Measurements from ENCODE around the gene DMBT1.

The DMBT1 gene

DNA sequence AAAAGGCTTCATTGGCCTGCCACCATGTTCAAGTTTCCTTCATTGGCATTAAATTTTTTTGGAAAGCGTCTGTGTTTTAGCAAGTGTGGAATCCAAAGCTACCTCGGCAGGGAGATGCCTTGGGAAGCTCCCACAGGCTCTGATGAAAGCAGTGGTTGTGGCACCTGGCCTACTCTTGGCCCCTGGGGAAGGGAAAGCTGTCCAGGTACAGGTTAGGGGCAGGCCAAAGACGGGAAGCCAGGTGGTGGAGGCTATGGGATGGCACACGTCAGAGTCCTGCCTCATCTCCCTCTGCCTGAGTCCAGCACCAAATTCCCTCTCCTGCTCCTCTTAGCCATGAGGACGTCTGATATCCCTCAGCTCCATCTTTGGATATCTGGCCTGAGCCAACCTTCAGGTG lies 89.3 kb downstream of the DMBT1 start:
- no peak for DNase-seq

DNA sequence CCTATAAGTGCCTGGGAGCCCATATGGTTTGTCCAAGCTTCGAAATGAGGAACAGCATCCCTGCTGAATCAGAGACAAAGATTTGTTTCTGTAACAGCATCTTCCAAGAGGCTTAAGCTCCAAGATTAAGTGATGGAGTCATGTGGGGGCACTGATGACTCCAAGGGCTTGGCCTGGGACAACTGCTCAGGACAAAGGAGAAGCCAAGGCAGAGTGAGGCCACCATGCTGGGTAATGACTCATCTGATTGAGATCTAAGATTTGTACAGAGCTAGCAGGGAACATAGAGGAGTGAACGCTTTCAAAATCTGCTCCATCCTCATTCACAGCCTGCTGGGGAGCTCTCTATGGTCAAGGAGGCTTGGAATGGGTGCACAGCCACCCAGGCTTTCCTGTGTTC lies 89.8 kb downstream of the DMBT1 start:
- no peak for DNase-seq

DNA sequence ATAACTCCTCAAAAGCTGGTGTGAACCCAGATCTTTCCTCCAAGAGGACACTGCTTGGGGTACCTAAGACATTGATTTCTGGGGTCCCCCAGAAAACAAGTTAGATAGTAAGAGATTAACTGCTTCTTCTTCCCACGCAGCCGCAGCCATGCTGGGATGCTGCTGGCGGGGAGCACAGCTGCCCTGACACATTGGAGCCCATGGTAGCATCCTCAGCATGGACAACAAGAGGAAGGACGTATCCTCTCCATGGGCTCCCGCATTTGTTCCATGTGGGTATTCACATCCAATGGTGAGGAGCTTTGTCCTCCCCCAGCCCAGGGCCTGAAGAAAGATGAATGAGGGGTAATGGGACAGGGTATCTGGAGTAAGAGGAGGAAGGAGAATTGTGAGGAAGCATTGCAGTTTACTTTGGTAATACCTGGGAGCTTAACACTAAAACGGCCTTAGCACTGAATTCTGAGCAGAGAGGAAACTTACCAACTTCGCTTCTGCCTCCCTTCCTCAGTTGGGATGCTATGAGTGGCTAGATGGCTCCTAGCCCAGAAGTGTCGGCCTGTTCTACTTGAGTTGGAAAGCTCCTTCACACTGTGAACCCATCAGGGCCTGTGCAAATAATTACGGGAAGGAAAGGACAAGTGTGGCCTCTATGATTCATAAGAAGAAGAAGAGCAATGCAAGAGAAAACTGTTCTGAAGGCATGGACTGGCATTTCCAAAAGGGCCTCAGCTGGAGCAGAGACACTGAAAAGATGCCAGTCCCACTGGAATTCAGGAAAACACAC lies 95.2 kb downstream of the DMBT1 start:
- DNase-seq: no peak

DNA sequence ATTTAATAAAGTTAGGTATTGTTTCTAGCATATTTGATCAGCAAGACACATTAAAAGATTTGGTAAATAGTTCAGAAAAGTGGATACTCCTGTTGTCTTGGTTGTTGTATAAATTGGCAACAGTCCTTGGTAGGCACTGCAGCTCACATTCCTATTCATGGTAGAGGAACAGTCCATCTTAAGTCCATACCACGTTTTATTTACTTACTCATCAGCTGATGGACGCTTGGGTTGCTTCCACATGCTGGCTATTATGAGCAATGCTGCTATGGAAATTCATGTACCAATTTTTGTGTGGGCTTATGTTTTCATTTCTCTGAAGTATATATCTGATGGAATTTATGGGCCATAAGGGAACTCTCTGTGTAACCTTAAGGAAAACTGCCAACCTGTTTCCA lies 95.8 kb downstream of the DMBT1 start:
- DNase-seq: no peak

DNA sequence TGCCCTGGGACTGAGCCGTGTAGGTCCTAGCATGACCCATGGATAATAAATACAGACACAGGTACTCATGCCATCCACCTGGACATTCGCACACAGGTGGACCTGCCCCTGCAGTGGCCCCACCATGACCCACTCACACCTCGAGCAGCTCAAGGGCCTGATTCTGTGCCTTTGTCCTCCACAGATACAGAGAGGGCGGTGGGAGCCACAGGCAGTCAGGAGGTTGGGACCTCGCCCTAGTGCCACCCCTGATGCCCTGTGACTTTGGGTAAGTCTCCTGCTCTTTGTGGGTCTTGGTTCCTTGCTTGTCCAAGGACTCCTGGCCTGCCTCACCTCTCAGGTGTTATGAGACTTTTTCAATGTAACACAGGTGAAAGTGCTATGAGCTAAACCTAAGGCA lies 96.2 kb downstream of the DMBT1 start:
- DNase-seq: no peak

DNA sequence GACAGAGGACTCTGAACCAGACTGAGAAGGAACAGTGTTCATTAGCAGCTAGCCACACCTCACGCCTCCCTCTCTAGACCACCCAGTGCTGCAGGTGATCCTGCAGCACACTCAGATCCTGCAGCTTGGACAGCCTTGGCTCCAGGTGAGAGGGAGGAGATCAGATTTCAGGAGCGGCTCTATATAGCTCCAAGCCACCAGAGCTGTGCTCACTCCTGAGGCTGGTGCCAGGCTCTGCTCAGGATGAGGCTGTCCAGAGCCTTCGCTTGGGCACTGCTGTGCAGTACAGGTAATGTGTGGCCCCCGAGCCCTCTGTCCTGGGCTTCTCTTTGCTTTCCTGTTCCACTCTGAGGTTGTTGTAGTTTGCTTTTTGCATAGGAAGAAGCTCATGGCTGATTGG lies 96.7 kb downstream of the DMBT1 start:
- DNase-seq: no peak

DNA sequence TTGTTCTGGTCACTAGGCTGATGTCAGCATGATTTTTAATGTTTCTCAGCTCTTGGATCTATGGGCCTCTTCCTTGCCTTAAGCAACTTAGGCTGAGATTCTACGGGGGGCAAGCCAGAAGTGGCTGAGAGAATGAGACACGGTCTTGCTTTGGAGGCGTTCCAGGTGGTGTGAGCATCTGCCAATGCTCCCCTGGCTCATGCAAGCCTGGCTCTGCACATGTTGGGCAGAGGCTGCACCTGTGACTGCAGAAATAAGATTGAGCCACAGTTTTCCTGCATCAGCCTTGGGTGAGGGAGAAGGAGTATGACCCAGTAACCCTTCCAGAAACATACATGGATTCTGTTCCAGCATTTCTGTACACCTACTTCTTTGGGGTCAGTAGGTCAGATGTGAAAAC lies 97.2 kb downstream of the DMBT1 start:
- DNase-seq: no peak

DNA sequence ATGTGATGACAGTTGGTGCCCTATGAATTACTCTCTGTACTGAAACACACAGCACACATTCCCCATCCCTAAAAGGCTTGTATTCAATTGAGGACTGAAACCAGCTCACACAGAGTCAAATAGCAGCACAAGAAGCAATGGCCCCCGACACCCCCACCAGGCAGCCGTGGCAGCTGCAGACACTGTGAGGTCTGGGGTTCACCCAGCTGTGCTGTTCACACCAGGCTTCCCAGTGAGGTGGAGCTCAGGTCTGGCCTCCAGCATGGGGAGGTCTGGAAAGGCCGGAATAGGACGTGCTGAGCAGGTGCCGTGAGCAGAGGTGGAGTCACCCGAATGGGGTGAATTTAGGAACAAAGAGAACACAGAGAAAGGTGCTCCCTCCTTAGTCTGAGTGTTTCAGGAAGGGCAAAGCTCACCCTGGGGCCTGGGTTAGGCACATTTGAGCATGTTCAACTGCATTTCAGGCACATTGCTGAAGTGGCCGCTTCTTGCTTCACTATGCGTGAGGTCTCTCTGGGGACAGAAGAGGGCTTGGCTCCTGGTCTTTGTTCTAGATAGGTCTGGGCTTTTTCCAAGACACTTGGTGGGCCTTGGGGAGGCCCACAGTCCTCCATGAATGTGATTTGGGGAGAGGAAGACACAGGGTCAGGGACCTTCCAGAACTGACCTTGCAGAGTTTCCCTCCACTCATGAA lies 97.9 kb downstream of the DMBT1 start:
- DNase-seq: no peak

DNA sequence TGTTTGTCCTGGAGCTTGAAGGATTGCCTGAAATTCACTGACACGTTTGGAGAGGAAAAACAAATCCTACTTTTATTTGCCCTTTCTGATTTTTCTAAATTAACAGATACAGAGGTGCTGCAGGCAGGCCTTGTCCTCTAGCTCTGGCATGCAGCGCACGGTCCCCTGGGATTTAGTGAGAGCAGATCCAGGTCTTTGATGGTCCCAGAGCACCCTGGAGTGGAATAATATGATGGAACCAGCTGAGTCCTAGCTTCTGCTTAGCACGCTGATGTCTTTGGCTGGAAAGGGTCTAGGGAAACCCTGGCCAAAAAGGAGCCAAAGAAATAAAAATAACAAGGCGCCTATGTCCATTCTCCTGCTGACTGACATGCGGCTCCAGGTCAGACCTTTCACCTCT lies 98.6 kb downstream of the DMBT1 start:
- DNase-seq: no peak

DNA sequence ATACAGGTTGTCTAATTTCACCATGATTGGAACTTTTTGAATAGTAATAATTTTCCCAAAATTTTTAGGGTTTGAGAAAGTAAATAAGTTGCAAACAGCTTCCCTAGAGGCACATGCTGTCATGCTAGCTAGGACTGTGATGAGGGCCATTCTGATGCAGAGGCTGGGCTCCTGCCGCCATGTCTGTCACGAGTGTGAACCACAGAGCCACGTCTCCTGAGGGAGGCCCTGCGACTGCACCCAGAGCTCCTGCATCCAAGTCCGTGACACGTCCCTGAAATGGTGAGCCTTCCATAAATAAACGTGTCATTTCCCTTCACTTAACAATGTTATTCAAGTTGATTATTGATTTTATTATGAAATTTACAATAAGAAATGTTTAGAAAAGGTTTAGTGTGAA lies 99.1 kb downstream of the DMBT1 start:
- no peak for DNase-seq

DNA sequence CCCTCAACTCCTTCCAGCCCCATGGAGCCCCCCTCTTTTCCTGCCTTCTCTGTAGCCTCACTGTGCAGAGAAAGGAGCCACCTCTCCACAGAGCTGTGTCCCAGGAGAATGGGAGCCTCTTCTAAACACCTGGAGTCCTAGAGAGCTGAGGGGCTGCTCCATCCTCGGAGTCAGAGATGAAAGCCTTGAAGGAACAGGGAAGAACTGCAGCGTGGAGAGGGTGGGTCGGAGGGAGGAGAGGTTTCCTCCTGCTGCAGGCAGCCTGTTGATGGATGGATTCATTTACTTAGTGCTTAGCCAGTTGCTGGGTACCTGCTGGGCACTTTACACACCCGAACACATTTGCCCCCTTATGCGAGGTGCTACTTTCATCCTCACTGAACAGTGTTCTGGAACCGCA lies 100.1 kb downstream of the DMBT1 start:
- no peak for DNase-seq

DNA sequence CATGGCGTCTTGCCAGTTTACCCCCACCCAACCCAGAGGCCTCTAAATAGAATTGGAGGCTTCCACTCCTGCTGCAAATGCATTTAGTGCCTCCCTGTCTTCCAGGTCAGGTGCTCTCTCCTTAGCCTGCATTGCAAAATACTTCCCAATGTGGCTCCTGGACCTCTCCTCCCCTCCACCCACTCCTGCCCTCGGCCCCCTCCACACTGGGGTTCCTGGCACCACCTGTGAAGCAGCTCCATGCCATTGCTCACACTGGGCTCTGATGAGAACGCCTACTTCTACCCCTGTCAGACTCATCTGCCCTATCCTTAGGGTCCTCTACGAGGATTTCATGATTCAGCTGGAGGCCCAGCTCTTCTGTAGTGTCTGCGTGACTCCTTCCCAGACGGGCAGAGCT lies 101.7 kb downstream of the DMBT1 start:
- no peak for DNase-seq

DNA sequence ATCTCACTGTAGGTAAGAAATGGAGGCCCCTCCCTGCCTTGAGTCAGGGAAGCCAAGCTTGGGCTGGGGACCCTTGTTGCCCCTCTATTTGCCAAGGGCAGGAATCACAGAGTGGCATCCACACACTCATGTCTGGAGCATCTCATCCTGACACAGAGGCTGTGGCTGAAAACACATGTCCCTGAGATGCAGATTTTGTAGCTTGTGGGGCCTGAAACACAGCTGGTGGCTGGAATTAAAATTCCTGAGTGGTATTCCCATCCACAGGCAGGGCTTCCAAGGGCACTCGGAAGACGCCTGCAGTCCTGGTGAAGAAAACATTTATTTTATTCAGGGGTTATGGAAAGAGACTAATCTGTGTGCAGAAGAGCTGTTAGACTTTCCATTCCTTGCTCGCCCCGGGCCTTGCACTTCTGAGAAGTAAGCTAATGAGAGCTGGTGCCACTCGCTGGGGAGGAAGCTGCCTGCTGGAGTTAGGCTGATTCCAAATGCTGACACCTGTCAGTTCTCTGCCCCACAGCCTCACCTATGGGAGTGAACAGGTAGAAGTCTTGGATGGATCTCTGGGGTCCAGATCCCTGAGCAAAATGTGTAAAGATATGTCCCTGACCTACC lies 103.1 kb downstream of the DMBT1 start:
- no peak for DNase-seq

DNA sequence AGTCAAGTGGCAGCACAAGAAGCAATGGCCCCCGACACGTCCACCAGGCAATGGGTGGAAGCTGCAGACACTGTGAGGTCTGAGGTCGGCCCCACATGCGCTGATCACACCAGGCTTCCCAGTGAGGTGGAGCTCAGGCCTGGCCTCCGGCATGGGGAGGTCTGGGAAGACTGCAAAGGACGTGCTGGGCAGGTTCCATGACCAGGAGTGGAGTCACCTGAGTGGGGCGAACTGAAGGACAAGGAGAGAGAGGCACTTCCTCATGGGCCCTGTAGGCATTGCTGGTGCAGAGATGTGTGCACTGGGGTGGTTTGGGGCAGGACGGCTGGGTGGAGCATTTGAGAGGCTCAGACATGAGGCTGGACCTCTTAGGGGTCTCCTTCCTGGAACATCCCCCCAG lies 103.9 kb downstream of the DMBT1 start:
- no peak for DNase-seq

DNA sequence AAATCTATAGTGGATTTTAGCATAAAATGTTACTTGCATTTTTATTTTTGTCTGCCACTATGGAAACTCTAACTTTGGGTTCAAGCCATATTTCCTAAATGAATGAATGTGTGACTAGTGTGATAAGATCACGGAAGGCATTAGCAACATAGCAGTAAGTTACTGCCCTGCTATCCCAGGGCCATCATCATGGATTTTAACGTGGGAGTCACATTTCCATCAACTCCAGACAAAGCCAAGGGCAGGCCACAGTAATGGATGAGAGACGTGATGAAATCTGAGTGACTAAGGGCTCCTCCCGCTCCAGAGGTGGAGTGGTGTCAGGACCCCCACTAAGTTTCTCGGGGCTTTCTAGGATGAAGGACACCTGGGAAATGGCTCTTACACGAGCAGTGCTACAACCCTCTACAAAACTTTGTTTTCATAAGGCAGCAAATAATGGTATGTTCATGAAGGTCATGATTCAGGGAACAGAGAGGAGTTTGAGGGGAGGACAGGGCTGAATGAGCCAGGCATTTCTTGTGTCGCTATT lies 104.8 kb downstream of the DMBT1 start:
- DNase-seq: no peak

DNA sequence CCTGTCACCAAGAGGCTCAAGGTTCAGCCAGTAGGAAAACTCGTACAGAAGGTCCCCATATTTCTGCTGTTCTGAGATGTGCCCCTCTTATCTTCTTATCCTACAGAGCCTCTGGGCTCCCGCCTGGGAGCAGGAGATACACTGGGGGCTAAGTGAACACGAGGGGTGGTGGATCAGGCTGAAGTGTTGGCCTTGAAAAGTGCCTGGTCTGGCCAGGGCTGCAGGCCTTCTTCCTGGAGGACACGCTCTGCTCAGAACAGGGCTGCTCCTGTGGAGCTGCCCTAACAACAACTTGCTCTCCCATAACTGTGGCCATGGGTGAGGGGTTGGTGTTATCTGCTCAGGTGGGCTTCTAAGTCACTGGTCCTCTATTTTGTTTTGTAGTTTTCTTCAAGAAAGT lies 105.4 kb downstream of the DMBT1 start:
- DNase-seq: no peak

DNA sequence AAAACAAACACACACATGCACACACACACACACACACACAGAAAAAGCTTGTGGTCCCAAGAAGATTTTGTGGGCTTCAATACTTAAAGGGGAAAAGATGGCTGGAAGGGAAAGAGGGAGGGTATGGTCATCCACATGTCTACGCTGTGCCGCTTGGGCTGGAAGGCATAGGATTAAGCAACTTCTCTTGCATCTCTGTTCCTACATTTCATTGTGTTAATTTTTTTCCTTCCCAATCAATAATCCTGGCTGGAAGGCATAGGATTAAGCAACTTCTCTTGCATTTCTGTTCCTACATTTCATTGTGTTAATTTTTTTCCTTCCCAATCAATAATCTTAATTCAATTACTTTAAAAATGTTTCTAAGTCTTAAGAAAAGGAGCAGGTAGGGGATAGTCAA lies 108.5 kb downstream of the DMBT1 start:
- no peak for DNase-seq

DNA sequence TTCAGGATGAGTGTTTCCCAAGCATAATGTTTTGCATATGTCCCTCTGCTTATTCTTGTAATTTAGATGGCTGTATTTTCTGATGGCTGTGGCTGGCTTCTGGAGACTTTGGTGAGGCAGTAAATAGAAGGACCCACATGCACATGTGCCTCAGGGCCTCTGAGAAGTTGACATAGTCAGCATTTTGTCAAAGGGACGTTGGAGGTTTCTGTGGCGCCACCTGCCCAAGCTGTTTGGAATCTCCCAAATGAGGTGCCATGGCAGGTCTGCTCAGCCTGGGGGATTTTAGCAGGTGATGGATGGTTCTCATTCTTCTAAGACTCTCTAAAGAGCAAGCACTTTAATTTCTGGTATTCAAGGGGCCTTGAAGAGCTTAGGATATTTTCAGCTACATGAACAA lies 109.3 kb downstream of the DMBT1 start:
- no peak for DNase-seq

DNA sequence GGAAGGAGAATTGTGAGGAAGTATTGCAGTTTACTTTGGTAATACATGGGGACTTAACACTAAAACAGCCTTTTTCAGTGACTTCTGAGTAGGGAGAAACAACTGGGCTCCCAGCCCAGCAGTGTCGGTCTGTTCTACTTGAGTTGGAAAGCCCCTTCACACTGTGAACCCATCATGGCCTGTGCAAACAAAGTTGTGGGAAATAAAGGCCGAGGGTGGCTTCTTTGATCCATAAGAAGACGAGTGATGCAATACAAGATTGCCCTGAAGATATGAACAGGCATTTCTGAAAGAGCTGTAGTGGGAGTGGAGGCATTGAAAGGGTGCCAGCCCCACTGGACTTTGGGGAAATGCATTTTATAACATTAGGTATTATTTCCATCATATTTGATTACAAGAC lies 110.8 kb downstream of the DMBT1 start:
- DNase-seq: no peak

DNA sequence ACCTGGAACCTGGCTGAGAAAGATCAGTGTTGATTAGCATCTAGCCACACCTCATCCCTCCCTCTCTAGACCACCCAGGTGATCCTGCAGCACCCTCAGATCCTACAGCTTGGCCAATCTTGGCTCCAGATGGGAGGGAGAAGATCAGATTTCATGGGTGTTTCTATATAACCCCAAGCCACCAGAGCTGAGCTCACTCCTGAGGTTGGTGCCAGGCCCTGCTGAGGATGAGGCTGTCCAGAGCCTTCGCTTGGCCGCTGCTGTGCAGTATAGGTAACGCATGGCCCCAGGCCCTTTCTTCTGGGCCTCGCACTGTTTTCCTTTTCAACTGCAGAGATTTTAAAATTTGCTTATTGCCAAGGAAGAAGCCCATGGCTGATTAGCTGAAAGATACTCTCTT lies 112.1 kb downstream of the DMBT1 start:
- no peak for DNase-seq

DNA sequence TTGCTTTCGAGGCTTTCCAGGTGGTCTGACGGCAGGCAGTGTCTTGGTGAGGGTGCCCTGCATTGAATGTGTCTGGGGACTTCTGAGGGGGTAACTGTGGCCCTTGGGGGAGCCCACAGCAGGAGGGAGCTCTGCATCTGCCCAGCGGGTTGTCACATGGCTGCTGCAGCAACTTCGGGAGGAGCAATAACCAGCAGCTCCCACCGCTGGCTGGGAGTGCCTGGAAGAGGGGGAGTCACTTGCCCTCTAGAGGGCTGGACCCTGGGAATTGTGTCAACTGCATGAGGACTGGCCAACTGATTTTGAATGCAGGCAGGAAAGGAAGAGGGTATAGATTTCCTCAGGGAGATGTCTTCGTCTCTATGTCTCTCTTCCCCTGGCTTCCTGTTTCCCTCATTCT lies 112.7 kb downstream of the DMBT1 start:
- no peak for DNase-seq

DNA sequence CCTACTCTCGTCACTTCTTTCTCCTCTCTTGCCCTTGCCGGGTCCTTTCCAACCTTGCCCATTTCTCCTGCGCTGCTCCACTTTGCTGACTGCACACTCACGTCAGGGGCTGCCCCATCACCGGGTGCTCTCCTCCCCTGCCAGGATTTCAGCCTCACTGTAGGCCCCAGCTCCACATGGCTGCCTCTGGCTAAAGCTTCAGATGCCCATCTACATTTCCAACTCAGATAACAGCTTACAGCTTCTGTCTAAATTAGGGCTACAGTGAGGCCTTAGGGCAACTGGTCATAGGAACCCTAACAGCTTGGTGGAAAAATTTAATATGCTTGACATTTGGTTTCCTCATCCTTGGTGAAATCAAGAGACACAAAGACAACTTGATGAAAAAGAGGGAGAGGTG lies 113.2 kb downstream of the DMBT1 start:
- DNase-seq: no peak

DNA sequence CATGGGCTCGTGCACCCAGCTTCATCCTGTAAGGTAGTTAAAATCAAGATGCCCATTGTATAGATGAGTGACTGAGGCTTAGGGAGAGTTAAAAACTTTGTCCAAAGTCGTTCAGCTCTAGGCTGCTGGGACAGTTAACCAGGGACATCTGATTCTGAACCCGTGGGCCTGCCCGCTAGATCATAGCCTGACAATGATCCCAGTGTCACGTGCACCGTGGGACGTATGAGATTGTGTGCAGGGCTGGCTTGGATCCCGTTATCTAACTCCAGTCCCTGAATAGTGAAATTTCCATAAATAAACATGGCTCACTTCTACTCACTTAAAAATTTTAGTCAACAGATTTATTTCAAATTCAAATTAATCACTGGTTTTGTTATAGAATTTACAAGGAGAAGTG lies 114.2 kb downstream of the DMBT1 start:
- DNase-seq: no peak

DNA sequence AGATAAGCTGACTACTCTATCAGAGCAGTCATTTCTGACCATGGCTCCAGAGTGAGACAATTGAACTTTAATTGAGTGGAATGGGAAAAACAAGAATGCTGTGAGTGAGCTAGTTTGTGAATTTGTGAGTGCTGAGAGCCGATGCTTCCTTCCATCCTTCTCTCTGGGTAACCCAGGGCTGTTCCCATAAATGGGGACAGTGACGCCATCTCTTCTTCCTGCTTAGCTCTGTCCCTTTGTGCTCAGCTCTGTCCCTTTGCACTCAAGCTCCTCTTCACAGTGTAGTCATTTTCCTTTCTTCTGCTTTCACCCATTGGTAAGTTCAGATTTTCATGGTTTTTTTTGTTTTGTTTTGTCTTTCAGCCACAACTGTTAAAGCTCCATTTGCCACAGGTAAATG lies 114.7 kb downstream of the DMBT1 start:
- DNase-seq: no peak
